Caco-2 (cell line): Measurements from ENCODE around the gene LACTB. TPM values are rescaled to one million over a fixed set of nuclear protein-coding genes. Genes with fewer than 3 reads are reported as not detected.

ENCODE experiments used
- BruUV-seq: library from RNA; stranded (reverse); fragments of 400-500 nt; replicated peaks from 2 replicates; lab custom pipeline; 2021; lab: Mats Ljungman, UMichigan
- CTCF ChIA-PET: fragments of 300-600 bp; sonication (Branson Sonifier 250); formaldehyde crosslinking; loops from one replicate; lab custom pipeline; 2022; ENCODE audit warnings: antibody characterized with exemption; lab: Charles Lee
- POLR2A ChIA-PET: fragments of 300-600 bp; sonication (Branson Sonifier 250); formaldehyde crosslinking; loops from one replicate; lab custom pipeline; 2022; ENCODE audit warnings: antibody characterized with exemption; lab: Charles Lee
- DNase-seq, 2 experiments: peaks; one replicate each; pipeline versions ENCODE4 v3.0.0 to v3.0.0-alpha.2; 2020 to 2022
- H3K27me3 ChIP-seq: replicated peaks from 2 replicates; pipeline ENCODE4 v1.6.0; 2011; ENCODE audit warnings: low read length; ENCODE audit not compliant: control insufficient read depth, insufficient read depth
- H3K36me3 ChIP-seq: 2 replicates; pipeline ENCODE4 v1.5.1; 2011; ENCODE audit warnings: low read length; ENCODE audit not compliant: control insufficient read depth, insufficient read depth
- H3K4me1 ChIP-seq: fragments of 250-450 bp; sonication (Bioruptor Pico); 2 replicates; pipeline ENCODE4 v1.5.1; 2020; ENCODE audit warnings: mild to moderate bottlenecking
- H3K4me3 ChIP-seq: 2 replicates; pipeline ENCODE4 v1.5.1; 2011; ENCODE audit warnings: low read depth, mild to moderate bottlenecking, control low read depth, low read length
- H3K9me3 ChIP-seq: fragments of 250-450 bp; sonication (Bioruptor Pico); 2 replicates; pipeline ENCODE4 v1.5.1; 2020; ENCODE audit warnings: mild to moderate bottlenecking, moderate library complexity
- H3K27ac Mint-ChIP-seq: one replicate; pipeline ENCODE4 v1.8.0; 2022; ENCODE audit warnings: mixed read lengths; ENCODE audit not compliant: unreplicated experiment
- H3K27me3 Mint-ChIP-seq: one replicate; pipeline ENCODE4 v1.8.0; 2022; ENCODE audit warnings: mixed read lengths; ENCODE audit not compliant: insufficient read depth, unreplicated experiment
- H3K36me3 Mint-ChIP-seq: one replicate; pipeline ENCODE4 v1.8.0; 2022; ENCODE audit warnings: mild to moderate bottlenecking, mixed read lengths; ENCODE audit not compliant: insufficient read depth, unreplicated experiment
- H3K4me1 Mint-ChIP-seq: one replicate; pipeline ENCODE4 v1.8.0; 2022; ENCODE audit warnings: low read depth, mixed read lengths; ENCODE audit not compliant: unreplicated experiment
- H3K4me3 Mint-ChIP-seq: one replicate; pipeline ENCODE4 v1.8.0; 2022; ENCODE audit warnings: mild to moderate bottlenecking, moderate library complexity, mixed read lengths; ENCODE audit not compliant: unreplicated experiment
- H3K9me3 Mint-ChIP-seq: one replicate; pipeline ENCODE4 v1.8.0; 2022; ENCODE audit warnings: mixed read lengths; ENCODE audit not compliant: unreplicated experiment
- intact Hi-C: fragments of 100-400 bp; cut with micrococcal nuclease; formaldehyde crosslinking; loops from one replicate; pipeline ENCODE4 v1.10.0; 2022; ENCODE audit not compliant: unreplicated experiment
- total RNA-seq: library from RNA; stranded (reverse); gene quantifications from 2 replicates; pipeline ENCODE4 v1.2.3, GENCODE V29; 2022
- TF ChIP-seq, protein P1 (sequence below), 2 experiments: fragments of 200-600 bp in 1 of 2; IDR thresholded peaks; 1 replicate in 1 of 2; 2 replicates in 1 of 2; pipeline versions ENCODE4 v1.5.1 to v1.8.0; 2011 to 2022; ENCODE audit warnings: antibody characterized with exemption in 1 of 2, control low read depth in 1 of 2, inconsistent platforms in 1 of 2, low read depth in 1 of 2, low read length in 1 of 2, mild to moderate bottlenecking in 1 of 2, moderate library complexity in 1 of 2; ENCODE audit not compliant: insufficient read depth in 1 of 2, severe bottlenecking in 1 of 2, unreplicated experiment in 1 of 2

Gene LACTB
- total RNA-seq, 1 experiment from 2014 or later: 8.4 TPM

GRCh38 chr15:63114465-63114864 is 7.2 kb upstream of the LACTB start:
- no peaks in the 10 kb centered on the region for H3K27me3 ChIP-seq
- Mint-ChIP-seq H3K9me3 (peaks cover 9% of the 10 kb centered on the region), H3K27me3 (no peaks in the 10 kb centered on the region), H3K4me3 (no peak overlapping the region), H3K36me3 (no peaks in the 10 kb centered on the region), H3K27ac (no peak overlapping the region), H3K4me1 (no peaks in the 10 kb centered on the region)
- H3K4me3 ChIP-seq: no peak overlapping the region
- BruUV-seq: no TSS peak
- no peak for DNase-seq
- peaks cover 6% of the 10 kb centered on the region for H3K9me3 ChIP-seq
- CTCF ChIA-PET: no interaction called here
- no peaks in the 10 kb centered on the region for H3K36me3 ChIP-seq
- H3K4me1 ChIP-seq: no peaks in the 10 kb centered on the region
- TF ChIP-seq, protein P1, sequence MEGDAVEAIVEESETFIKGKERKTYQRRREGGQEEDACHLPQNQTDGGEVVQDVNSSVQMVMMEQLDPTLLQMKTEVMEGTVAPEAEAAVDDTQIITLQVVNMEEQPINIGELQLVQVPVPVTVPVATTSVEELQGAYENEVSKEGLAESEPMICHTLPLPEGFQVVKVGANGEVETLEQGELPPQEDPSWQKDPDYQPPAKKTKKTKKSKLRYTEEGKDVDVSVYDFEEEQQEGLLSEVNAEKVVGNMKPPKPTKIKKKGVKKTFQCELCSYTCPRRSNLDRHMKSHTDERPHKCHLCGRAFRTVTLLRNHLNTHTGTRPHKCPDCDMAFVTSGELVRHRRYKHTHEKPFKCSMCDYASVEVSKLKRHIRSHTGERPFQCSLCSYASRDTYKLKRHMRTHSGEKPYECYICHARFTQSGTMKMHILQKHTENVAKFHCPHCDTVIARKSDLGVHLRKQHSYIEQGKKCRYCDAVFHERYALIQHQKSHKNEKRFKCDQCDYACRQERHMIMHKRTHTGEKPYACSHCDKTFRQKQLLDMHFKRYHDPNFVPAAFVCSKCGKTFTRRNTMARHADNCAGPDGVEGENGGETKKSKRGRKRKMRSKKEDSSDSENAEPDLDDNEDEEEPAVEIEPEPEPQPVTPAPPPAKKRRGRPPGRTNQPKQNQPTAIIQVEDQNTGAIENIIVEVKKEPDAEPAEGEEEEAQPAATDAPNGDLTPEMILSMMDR (IDR thresholded peaks at IDR 0.05; ENCODE audit: insufficient read depth in 1 of 2, low read depth in 1 of 2, low read length in 1 of 2, severe bottlenecking in 1 of 2, unreplicated experiment in 1 of 2): no peak
- POLR2A ChIA-PET: no interaction called here
- intact Hi-C loops: no loop called here

DNA sequence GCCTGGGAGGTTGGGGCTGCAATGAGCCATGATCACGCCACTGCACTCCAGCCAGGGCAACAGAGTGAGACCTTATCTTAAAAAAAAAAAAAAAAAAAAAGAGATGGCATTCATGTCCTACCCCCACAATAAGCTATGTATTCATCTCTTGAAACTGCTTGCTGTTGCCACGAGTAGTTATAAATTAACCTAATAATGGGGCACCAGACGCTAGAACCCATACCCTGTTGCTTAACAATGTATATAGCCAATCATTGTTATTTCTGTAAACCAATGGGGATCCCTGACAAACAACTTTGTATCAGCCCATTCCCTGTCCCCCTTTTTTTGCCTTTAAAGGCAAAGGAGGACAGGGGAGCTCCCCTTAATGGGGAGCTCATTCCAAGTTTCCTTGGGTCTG is 2.8 kb upstream of the LACTB start:
- Mint-ChIP-seq H3K36me3 (no peaks in the 10 kb centered on the region), H3K9me3 (peaks cover 13% of the 10 kb centered on the region), H3K4me3 (no peak overlapping the region), H3K27ac (no peak overlapping the region), H3K4me1 (no peaks in the 10 kb centered on the region), H3K27me3 (no peaks in the 10 kb centered on the region)
- no peak for DNase-seq
- Histone ChIP-seq H3K27me3 (no peaks in the 10 kb centered on the region), H3K36me3 (no peaks in the 10 kb centered on the region), H3K4me1 (peaks cover 9% of the 10 kb centered on the region; the same call in 1 of the 2 replicates), H3K9me3 (peaks cover 10% of the 10 kb centered on the region), H3K4me3 (no peak overlapping the region)
- intact Hi-C loops: no loop called here
- BruUV-seq: no TSS peak
- TF ChIP-seq, protein P1 (IDR thresholded peaks at IDR 0.05; ENCODE audit: insufficient read depth in 1 of 2, low read depth in 1 of 2, low read length in 1 of 2, severe bottlenecking in 1 of 2, unreplicated experiment in 1 of 2): no peak
- POLR2A ChIA-PET: no interaction called here
- CTCF ChIA-PET: no interaction called here

- no peaks in the 10 kb centered on the region for H3K36me3 ChIP-seq
- Mint-ChIP-seq H3K4me3 (peak overlapping the region; percentile 79), H3K9me3 (peaks cover 13% of the 10 kb centered on the region), H3K4me1 (no peaks in the 10 kb centered on the region), H3K36me3 (no peaks in the 10 kb centered on the region), H3K27me3 (no peaks in the 10 kb centered on the region), H3K27ac (no peak overlapping the region)
- no TSS peak for BruUV-seq
- ChIA-PET CTCF (no interaction called here), POLR2A (no interaction called here)
- DNase-seq: peak; percentile 66 to 75
- H3K4me1 ChIP-seq: peaks cover 9% of the 10 kb centered on the region; the same call in 1 of the 2 replicates
- H3K27me3 ChIP-seq: no peaks in the 10 kb centered on the region
- intact Hi-C loops: loop anchor here (5.0 kb wide), 1 partner anchor 35 kb away; the partner anchor contains the start of gene RPS27L
- peak overlapping the region; percentile 95 for H3K4me3 ChIP-seq
- TF ChIP-seq, protein P1 (IDR thresholded peaks at IDR 0.05; ENCODE audit: insufficient read depth in 1 of 2, low read depth in 1 of 2, low read length in 1 of 2, severe bottlenecking in 1 of 2, unreplicated experiment in 1 of 2): peak; percentile 34 to 39
- peaks cover 10% of the 10 kb centered on the region for H3K9me3 ChIP-seq
These were observed 578 bp downstream of the LACTB start for GRCh38 chr15:63122002-63122875.
